K562 (cell line): ENCODE measurements around the gene ASPG.

Source experiments
- ARNT ChIP-seq, 2 experiments: fragments of 450-650 bp; IDR thresholded peaks; 2 replicates each; pipeline ENCODE4 v1.6.1; 2016; ENCODE audit warnings: mild to moderate bottlenecking in 1 of 2
- EP300 ChIP-seq: IDR thresholded peaks from 2 replicates; pipeline ENCODE4 v1.6.1; 2012; ENCODE audit warnings: low read length, improper control_type of control experiment
- GTF2A2 ChIP-seq: IDR thresholded peaks from 2 replicates; pipeline ENCODE4 v1.6.1; 2016; ENCODE audit warnings: mild to moderate bottlenecking, missing genetic modification characterization, missing compliant biosample characterization
- LEF1 ChIP-seq: fragments of 450-650 bp; IDR thresholded peaks from 2 replicates; pipeline ENCODE4 v1.6.1; 2016; ENCODE audit warnings: mild to moderate bottlenecking
- TRIM25 ChIP-seq: fragments of 450-650 bp; IDR thresholded peaks from 2 replicates; pipeline ENCODE4 v1.7.0; 2016; ENCODE audit warnings: borderline replicate concordance
- ZNF655 ChIP-seq: fragments of 250-450 bp; sonication (Bioruptor Pico); IDR thresholded peaks from 2 replicates; pipeline ENCODE4 v1.5.0; 2021

- TF ChIP-seq LEF1 (no peak), EP300 (no peak), ARNT (IDR thresholded peaks at IDR 0.05) (no peak), TRIM25 (no peak), GTF2A2 (tag) (no peak), ZNF655 (CRISPR knock-in tag) (no peak)
These were observed 47.6 kb upstream of the ASPG start for GRCh38 chr14:104037903-104038302.
